ENCODE measurements around the gene ANKS4B.

Gene ANKS4B

GRCh38 chr16:21301895-21302291 lies 68.4 kb downstream of the ANKS4B start:
- no peak for DNase-seq

GRCh38 chr16:21302454-21302853 lies 69.0 kb downstream of the ANKS4B start:
- DNase-seq: no peak

- no peak for DNase-seq
These were observed 69.5 kb downstream of the ANKS4B start for GRCh38 chr16:21302898-21303528.
